HepG2 (cell line): ENCODE results near the gene EEF1AKMT4. TPM values are rescaled to one million over a fixed set of nuclear protein-coding genes. Genes with fewer than 3 reads are reported as not detected.

ENCODE experiments used
- ATAC-seq: fragments of 200-7000 bp; cut with Tn5 transposase; 3 replicates; pipeline ENCODE4 v1.9.1; 2020; ENCODE audit warnings: mild to moderate bottlenecking, moderate library complexity
- BruUV-seq: library from RNA; stranded (reverse); fragments of 400-500 nt; replicated peaks from 2 replicates; lab custom pipeline; 2021; lab: Mats Ljungman, UMichigan
- CTCF ChIA-PET: fragments of 300-600 bp; formaldehyde crosslinking; extraction: SDS; loops from one replicate; lab custom pipeline; 2021; ENCODE audit warnings: low total read pairs, inconsistent platforms, low intra/inter-chr PET ratio; lab: Yijun Ruan, JAX
- POLR2A ChIA-PET: fragments of 350-600 bp; sonication (Branson Sonifier 250); formaldehyde crosslinking; loops from one replicate; lab custom pipeline; 2020; ENCODE audit warnings: antibody characterized with exemption, inconsistent platforms; lab: Yijun Ruan, JAX
- DNase-seq: peaks from one replicate; pipeline ENCODE4 v3.0.0-alpha.2; 2015; ENCODE audit warnings: low spot score
- FAIRE-seq: peaks from 3 replicates; lab custom pipeline; 2011; peaks lifted over from hg19 to GRCh38; lab: Jason Lieb, UNC
- H2AFZ ChIP-seq: one replicate; pipeline ENCODE4 v1.6.1; 2011; ENCODE audit warnings: low read length, inconsistent platforms
- H3K27ac ChIP-seq: fragments of 300-600 bp; 3 replicates; pipeline ENCODE4 v1.8.0; 2011; ENCODE audit warnings: mixed run types, mild to moderate bottlenecking, mixed read lengths, low read length, inconsistent platforms; ENCODE audit not compliant: insufficient read depth; ENCODE audit errors: extremely low read length
- H3K27me3 ChIP-seq, 2 experiments: fragments of 200-600 bp in 1 of 2; 2 replicates in 1 of 2; 3 replicates in 1 of 2; pipeline versions ENCODE4 v1.6.0 to v1.8.0; 2011; ENCODE audit warnings: low read length in 2 of 2, mild to moderate bottlenecking in 2 of 2, moderate library complexity in 2 of 2, inconsistent platforms in 1 of 2; ENCODE audit not compliant: insufficient read depth in 2 of 2, control insufficient read depth in 1 of 2
- H3K36me3 ChIP-seq, 2 experiments: fragments of 200-600 bp in 1 of 2; replicated peaks in 1 of 2; 2 replicates in 1 of 2; 3 replicates in 1 of 2; pipeline versions ENCODE4 v1.5.1 to v1.8.0; 2011; ENCODE audit warnings: low read length in 2 of 2, inconsistent platforms in 1 of 2; ENCODE audit not compliant: insufficient read depth in 2 of 2, control insufficient read depth in 1 of 2
- H3K4me1 ChIP-seq: 2 replicates; pipeline ENCODE4 v1.5.1; 2012; ENCODE audit warnings: low read length, inconsistent platforms; ENCODE audit not compliant: insufficient read depth
- H3K4me2 ChIP-seq: 2 replicates; pipeline ENCODE4 v1.6.0; 2011; ENCODE audit warnings: low read depth, low read length, inconsistent platforms
- H3K4me3 ChIP-seq, 3 experiments: fragments of 200-600 bp in 1 of 3; sonication (generic), shearing (Covaris generic) in 1 of 3; replicated peaks in 1 of 3; 2 replicates each; pipeline ENCODE4 v1.5.1; 2011 to 2016; ENCODE audit warnings: low read length in 3 of 3, inconsistent platforms in 2 of 3, low read depth in 2 of 3, mild to moderate bottlenecking in 2 of 3, control low read depth in 1 of 3, mixed read lengths in 1 of 3; ENCODE audit not compliant: insufficient read depth in 1 of 3
- H3K79me2 ChIP-seq: one replicate; pipeline ENCODE4 v1.6.1; 2011; ENCODE audit warnings: low read length, inconsistent platforms; ENCODE audit not compliant: insufficient read depth
- H3K9ac ChIP-seq: 2 replicates; pipeline ENCODE4 v1.6.0; 2011; ENCODE audit warnings: mild to moderate bottlenecking, low read depth, low read length, inconsistent platforms; ENCODE audit not compliant: insufficient read depth
- H3K9me3 ChIP-seq: 2 replicates; pipeline ENCODE4 v1.5.1; 2012; ENCODE audit warnings: mild to moderate bottlenecking, low read length
- H4K20me1 ChIP-seq: 2 replicates; pipeline ENCODE4 v1.6.0; 2011; ENCODE audit warnings: inconsistent platforms, mild to moderate bottlenecking, low read length, moderate library complexity; ENCODE audit not compliant: insufficient read depth
- MXI1 ChIP-seq: IDR thresholded peaks from 3 replicates; pipeline ENCODE4 v1.6.1; 2012; ENCODE audit warnings: low read depth, low read length, inconsistent platforms, borderline replicate concordance
- NFIC ChIP-seq: IDR thresholded peaks from 2 replicates; pipeline ENCODE4 v1.6.1; 2012; ENCODE audit warnings: mild to moderate bottlenecking, low read length, inconsistent platforms
- NRL ChIP-seq: sonication (generic); formaldehyde crosslinking; IDR thresholded peaks from 2 replicates; pipeline ENCODE4 v1.5.0; 2020; ENCODE audit warnings: missing genetic modification reagents, mild to moderate bottlenecking, moderate library complexity, borderline replicate concordance
- PCBP1 ChIP-seq: fragments of 200-400 bp; formaldehyde crosslinking; IDR thresholded peaks from 2 replicates; pipeline ENCODE4 v1.6.1; 2017; ENCODE audit warnings: mild to moderate bottlenecking, low read depth, low read length, borderline replicate concordance
- PTBP1 ChIP-seq: fragments of 200-400 bp; formaldehyde crosslinking; IDR thresholded peaks from 2 replicates; pipeline ENCODE4 v1.6.1; 2018; ENCODE audit warnings: low read length, low read depth; ENCODE audit not compliant: poor library complexity, severe bottlenecking
- SALL1 ChIP-seq: sonication (generic); formaldehyde crosslinking; IDR thresholded peaks from 2 replicates; pipeline ENCODE4 v1.8.0; 2022; ENCODE audit warnings: mild to moderate bottlenecking, missing genetic modification reagents
- TAF1 ChIP-seq: sonication (generic); formaldehyde crosslinking; IDR thresholded peaks from 2 replicates; pipeline ENCODE4 v1.4.0; 2020; ENCODE audit warnings: missing genetic modification reagents
- USF2 ChIP-seq, 2 experiments: sonication (generic) in 1 of 2; formaldehyde crosslinking in 1 of 2; IDR thresholded peaks; 2 replicates each; pipeline versions ENCODE4 v1.5.1 to v1.6.1; 2011 to 2020; ENCODE audit warnings: borderline replicate concordance in 1 of 2, low read depth in 1 of 2, low read length in 1 of 2, mild to moderate bottlenecking in 1 of 2, missing genetic modification reagents in 1 of 2, moderate library complexity in 1 of 2
- ZBTB7A ChIP-seq: sonication (generic); formaldehyde crosslinking; IDR thresholded peaks from 2 replicates; pipeline ENCODE4 v1.8.0; 2022; ENCODE audit warnings: mild to moderate bottlenecking, missing genetic modification reagents
- ZFX ChIP-seq: sonication (generic); formaldehyde crosslinking; IDR thresholded peaks from 2 replicates; pipeline ENCODE4 v1.4.0; 2020; ENCODE audit warnings: mild to moderate bottlenecking, low read depth, missing genetic modification reagents, moderate library complexity
- ZNF329 ChIP-seq: sonication (generic); formaldehyde crosslinking; IDR thresholded peaks from 2 replicates; pipeline ENCODE4 v1.9.0; 2021; ENCODE audit warnings: low read depth, mild to moderate bottlenecking, missing genetic modification reagents
- ZNF850 ChIP-seq: sonication (generic); formaldehyde crosslinking; conservative IDR thresholded peaks from 2 replicates; pipeline ENCODE4 v1.9.0; 2021; ENCODE audit warnings: mild to moderate bottlenecking, missing genetic modification reagents
- ZZZ3 ChIP-seq: sonication (generic); formaldehyde crosslinking; IDR thresholded peaks from 2 replicates; pipeline ENCODE4 v1.4.0; 2020; ENCODE audit warnings: missing genetic modification reagents, mild to moderate bottlenecking, borderline replicate concordance
- WGBS: methylation state at CpG from one replicate; pipeline ENCODE4 v1.1.6; 2017; ENCODE audit warnings: low lambda C conversion rate; 5-methylcytosine and 5-hydroxymethylcytosine counted together
- in situ Hi-C: cut with HindIII; loops from 2 replicates; pipeline ENCODE4 v1.10.0; 2017; ENCODE audit warnings: low pct_unique_long_range_greater_than_20kb; ENCODE audit not compliant: extremely low pct_ligation_motif_present
- intact Hi-C: fragments of 100-400 bp; cut with micrococcal nuclease; formaldehyde crosslinking; loops from one replicate; pipeline ENCODE4 v1.10.0; 2022; ENCODE audit not compliant: unreplicated experiment
- polyA plus RNA-seq, 8 experiments: library from polyadenylated mRNA; depleted of rRNA in 3 of 8; stranded (reverse) in 7 of 8; unstranded in 1 of 8; fragments of >200 nt; fragmentation: Illumina TruSeq in 4 of 8; extraction: Trizol in 4 of 8; gene quantifications; 2 replicates each; pipeline versions ENCODE4 v1.2.1 to v1.2.3, GENCODE V29; 2011 to 2016; ENCODE audit warnings: low read depth in 4 of 8, missing spikeins in 1 of 8, mixed read lengths in 1 of 8; ENCODE audit not compliant: insufficient read depth in 1 of 8
- total RNA-seq, 5 experiments: library from RNA; depleted of rRNA; stranded (reverse); fragments of >200 nt; fragmentation: Illumina TruSeq; extraction: Trizol; gene quantifications; 2 replicates each; pipeline ENCODE4 v1.2.3, GENCODE V29; 2016; ENCODE audit warnings: low read depth in 1 of 5
- TF ChIP-seq, protein P1 (sequence below): sonication (generic); formaldehyde crosslinking; IDR thresholded peaks from 2 replicates; pipeline ENCODE4 v1.4.0; 2020; ENCODE audit warnings: mild to moderate bottlenecking, missing genetic modification reagents
- TF ChIP-seq, protein P2 (sequence below): sonication (generic); formaldehyde crosslinking; IDR thresholded peaks from 2 replicates; pipeline ENCODE4 v1.5.1; 2020; ENCODE audit warnings: mild to moderate bottlenecking, missing genetic modification reagents, borderline replicate concordance

Gene EEF1AKMT4
- total and polyA plus RNA-seq, 2 of the 13 experiments (the other 11 are each of a cell fraction or from before 2014, with no cell fraction given), result 13.1 to 15.8 TPM

GRCh38 chr3:184229394-184230080, 19.9 kb upstream of the EEF1AKMT4 start, which contains the start of gene VWA5B2:
Gene VWA5B2 (plus strand): TSS chr3:184229585. CDS start chr3:184230529, 944 bp downstream.
- Histone ChIP-seq H3K36me3 (no peaks in the 10 kb centered on the region), H3K9ac (0 out of 2 replicates have a peak within 1 kb of the TSS, but pooled peaks have one; percentile 26), H3K27ac (no peak within 1 kb of the TSS), H3K4me2 (peak within 1 kb of the TSS; percentile 98), H3K4me3 (peak within 1 kb of the TSS; percentile 56 to 80 (median 69)), H4K20me1 (peaks cover 5% of the 10 kb centered on the region; the same call in 1 of the 2 replicates), H3K79me2 (no peaks in the 10 kb centered on the region), H3K9me3 (no peaks in the 10 kb centered on the region), H2AFZ (no peak within 1 kb of the TSS), H3K4me1 (peaks cover 11% of the 10 kb centered on the region; the same call in 1 of the 2 replicates), H3K27me3 (peaks cover 9 to 67% of the 10 kb centered on the region in 2 experiments; a peak in 4 of 5 replicates)
- FAIRE-seq (no peak), DNase-seq (peak; percentile 44), ATAC-seq (peak; percentile 90)
- in situ Hi-C loops (loop anchor here (5.0 kb wide), 1 partner anchor 332 kb away; no protein-coding TSS in a partner anchor), intact Hi-C loops (loop anchor here (10.0 kb wide), 1 partner anchor 55 kb away; no protein-coding TSS in a partner anchor)
- CTCF ChIA-PET, result interaction anchor here (1.5 kb wide), 2 partner anchors 12 to 20 kb away, joined by 6 to 8 read pairs; partner anchors contain the start of gene EEF1AKMT4
- WGBS, result 1% methylated on average over 11 of the region's 66 CpGs
- POLR2A ChIA-PET, result interaction anchor here (0.8 to 2.1 kb wide), 5 partner anchors 11 to 85 kb away, joined by 3 to 8 read pairs (median 4); partner anchors contain the start of gene DVL3
- no TSS peak for BruUV-seq
- TF ChIP-seq, protein P1, sequence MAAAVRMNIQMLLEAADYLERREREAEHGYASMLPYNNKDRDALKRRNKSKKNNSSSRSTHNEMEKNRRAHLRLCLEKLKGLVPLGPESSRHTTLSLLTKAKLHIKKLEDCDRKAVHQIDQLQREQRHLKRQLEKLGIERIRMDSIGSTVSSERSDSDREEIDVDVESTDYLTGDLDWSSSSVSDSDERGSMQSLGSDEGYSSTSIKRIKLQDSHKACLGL (CRISPR knock-in tag), result 0 out of 2 replicates have a peak, but pooled peaks have one; percentile 39
- TF ChIP-seq ZFX (CRISPR knock-in tag) (0 out of 2 replicates have a peak, but pooled peaks have one; percentile 27), ZZZ3 (0 out of 2 replicates have a peak, but pooled peaks have one; percentile 17), ZBTB7A (CRISPR knock-in tag) (0 out of 2 replicates have a peak, but pooled peaks have one; percentile 9), USF2 (IDR thresholded peaks at IDR 0.05; ENCODE audit: low read depth, low read length) (no peak), USF2 (CRISPR knock-in tag; IDR thresholded peaks at IDR 0.05; ENCODE audit: borderline replicate concordance) (0 out of 2 replicates have a peak, but pooled peaks have one; percentile 16), SALL1 (CRISPR knock-in tag) (peak; percentile 31; the same call in 1 of the 2 replicates), TAF1 (CRISPR knock-in tag) (peak; percentile 49; the same call in 1 of the 2 replicates), PCBP1 (0 out of 2 replicates have a peak, but pooled peaks have one; percentile 50), NRL (CRISPR knock-in tag) (peak; percentile 23; the same call in 1 of the 2 replicates), ZNF850 (no peak), PTBP1 (no peak), MXI1 (peak; percentile 54; the same call in 1 of the 3 replicates), ZNF329 (CRISPR knock-in tag) (peak; percentile 67; the same call in 1 of the 2 replicates), NFIC (no peak)
- TF ChIP-seq, protein P2, sequence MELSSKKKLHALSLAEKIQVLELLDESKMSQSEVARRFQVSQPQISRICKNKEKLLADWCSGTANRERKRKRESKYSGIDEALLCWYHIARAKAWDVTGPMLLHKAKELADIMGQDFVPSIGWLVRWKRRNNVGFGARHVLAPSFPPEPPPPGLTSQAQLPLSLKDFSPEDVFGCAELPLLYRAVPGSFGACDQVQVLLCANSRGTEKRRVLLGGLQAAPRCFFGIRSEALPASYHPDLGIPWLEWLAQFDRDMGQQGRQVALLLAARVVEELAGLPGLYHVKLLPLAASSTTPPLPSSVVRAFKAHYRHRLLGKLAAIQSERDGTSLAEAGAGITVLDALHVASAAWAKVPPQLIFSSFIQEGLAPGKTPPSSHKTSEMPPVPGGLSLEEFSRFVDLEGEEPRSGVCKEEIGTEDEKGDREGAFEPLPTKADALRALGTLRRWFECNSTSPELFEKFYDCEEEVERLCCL, result no peak
